RWPE1 (cell line): ENCODE results near the gene ZFC3H1.
"Not testable (repeated sequence)": the region's sequence is repeated elsewhere in the genome, so short reads cannot be mapped to it uniquely, and the experiment has no call there.

Experiments
- CTCF ChIA-PET: fragments of 350-600 bp; sonication (Branson Sonifier 250); formaldehyde crosslinking; extraction: SDS; loops from one replicate; lab custom pipeline; 2021; lab: Yijun Ruan, JAX
- POLR2A ChIA-PET: fragments of 400-600 bp; formaldehyde crosslinking; extraction: SDS; loops from one replicate; lab custom pipeline; 2020; ENCODE audit warnings: antibody characterized with exemption; ENCODE audit not compliant: low non-redundant PET; lab: Yijun Ruan, JAX
- DNase-seq: peaks from one replicate; pipeline ENCODE4 v3.0.0; 2012; ENCODE audit warnings: low spot score
- H3K27ac ChIP-seq: fragments of 450-650 bp; 2 replicates; pipeline ENCODE4 v1.5.1; 2017
- TF ChIP-seq, protein P1 (sequence below): fragments of 450-650 bp; conservative IDR thresholded peaks from 2 replicates; pipeline ENCODE4 v1.5.1; 2017; ENCODE audit warnings: low read depth, mild to moderate bottlenecking

ZFC3H1 gene

DNA sequence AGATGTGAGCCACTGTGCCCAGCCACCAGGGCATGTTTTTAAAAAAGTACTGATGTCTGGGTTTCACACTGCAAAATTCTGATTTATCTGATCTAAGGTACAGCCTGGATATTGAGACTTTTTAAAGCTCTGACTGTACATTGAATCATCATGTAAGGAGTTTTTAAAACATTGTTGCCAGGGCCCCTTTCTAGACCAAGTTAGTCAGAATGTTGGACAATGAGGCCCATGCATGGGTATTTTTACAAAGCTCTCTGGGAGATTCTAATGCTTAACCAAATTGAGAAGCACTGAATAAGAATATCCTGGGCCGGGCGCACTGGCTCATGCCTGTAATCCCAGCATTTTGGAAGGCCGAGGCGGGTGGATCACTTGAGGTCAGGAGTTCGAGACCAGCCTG lies 38.9 kb upstream of the ZFC3H1 start:
- H3K27ac ChIP-seq = no peak overlapping the region
- CTCF ChIA-PET = interaction anchor here (0.6 kb wide), 1 partner anchor 23 kb away, joined by 3 read pairs; no protein-coding TSS in a partner anchor
- DNase-seq = no peak
- TF ChIP-seq, protein P1, sequence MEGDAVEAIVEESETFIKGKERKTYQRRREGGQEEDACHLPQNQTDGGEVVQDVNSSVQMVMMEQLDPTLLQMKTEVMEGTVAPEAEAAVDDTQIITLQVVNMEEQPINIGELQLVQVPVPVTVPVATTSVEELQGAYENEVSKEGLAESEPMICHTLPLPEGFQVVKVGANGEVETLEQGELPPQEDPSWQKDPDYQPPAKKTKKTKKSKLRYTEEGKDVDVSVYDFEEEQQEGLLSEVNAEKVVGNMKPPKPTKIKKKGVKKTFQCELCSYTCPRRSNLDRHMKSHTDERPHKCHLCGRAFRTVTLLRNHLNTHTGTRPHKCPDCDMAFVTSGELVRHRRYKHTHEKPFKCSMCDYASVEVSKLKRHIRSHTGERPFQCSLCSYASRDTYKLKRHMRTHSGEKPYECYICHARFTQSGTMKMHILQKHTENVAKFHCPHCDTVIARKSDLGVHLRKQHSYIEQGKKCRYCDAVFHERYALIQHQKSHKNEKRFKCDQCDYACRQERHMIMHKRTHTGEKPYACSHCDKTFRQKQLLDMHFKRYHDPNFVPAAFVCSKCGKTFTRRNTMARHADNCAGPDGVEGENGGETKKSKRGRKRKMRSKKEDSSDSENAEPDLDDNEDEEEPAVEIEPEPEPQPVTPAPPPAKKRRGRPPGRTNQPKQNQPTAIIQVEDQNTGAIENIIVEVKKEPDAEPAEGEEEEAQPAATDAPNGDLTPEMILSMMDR = no peak
- POLR2A ChIA-PET = no interaction called here

DNA sequence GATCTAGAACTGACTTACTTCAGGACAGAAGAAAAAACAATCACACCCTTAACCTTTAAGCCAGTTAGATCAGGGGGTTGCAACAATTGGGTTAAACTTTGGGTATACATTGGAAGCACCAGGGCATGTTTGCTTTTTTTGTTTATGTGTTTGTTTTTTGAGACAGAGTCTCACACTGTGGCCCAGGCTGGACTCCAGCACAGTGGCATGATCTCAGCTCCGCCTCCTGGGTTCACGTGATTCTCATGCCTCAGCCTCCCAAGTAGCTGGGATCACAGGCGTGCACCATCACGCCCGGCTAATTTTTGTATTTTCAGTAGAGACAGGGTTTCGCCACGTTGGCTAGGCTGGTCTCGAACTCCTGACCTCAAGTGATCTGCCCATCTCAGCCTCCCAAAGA lies 38.5 kb upstream of the ZFC3H1 start:
- H3K27ac ChIP-seq, POLR2A ChIA-PET, CTCF ChIA-PET, DNase-seq: not testable (repeated sequence)

DNA sequence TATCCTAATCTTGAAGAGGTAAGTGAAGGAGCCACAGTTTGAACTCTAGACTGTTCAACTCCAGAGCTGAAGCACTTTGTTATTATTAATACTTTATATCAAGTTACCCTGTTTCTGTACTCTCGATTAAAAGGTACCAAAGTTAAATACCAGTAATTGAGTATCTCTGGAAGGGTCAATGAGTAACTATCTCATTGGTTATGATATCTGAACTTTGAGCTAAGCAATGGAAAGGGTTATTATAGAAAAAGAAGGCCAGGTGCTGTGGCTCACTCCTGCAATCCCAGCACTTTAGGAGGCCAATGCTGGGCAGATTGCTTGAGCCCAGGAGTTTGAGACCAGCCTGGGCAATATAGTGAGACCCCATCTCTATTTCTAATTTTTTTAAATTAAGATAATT lies 32.1 kb upstream of the ZFC3H1 start:
- POLR2A ChIA-PET = no interaction called here
- CTCF ChIA-PET = no interaction called here

DNA sequence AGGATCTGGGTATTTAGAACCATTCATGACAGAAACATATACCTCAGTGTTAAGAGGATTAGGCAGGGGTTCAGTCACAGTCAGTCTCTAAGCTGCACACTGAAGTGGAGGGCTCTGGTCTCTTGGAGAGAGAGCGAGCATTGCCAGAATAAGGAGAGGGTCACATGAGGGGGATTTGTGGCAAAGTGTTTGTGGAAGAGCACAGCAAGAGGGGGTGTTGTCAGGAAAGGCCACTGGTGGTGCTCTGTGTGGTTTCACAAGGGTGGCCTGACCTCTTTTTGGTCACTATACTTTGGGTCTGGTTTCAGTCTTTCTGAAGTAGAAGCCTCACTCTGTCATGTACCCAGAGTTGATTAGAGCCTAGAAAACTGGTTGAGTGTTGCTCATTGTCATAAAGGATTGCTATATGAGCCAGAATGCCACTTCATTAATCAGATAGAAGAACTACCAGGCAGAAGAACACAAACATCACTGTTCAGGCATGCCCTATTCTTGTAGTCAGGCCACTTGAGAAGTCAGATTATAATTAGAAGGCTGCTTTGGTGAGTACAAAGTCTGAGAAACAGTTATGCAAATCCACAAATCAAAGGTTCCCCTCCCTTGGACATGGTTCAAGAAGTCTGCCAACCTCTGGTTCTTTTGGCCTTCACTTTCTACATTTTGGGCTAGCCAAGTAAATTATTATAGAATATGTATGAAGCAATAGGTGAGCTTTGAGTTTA lies 30.6 kb upstream of the ZFC3H1 start:
- TF ChIP-seq, protein P1 = no peak
- ChIA-PET CTCF (no interaction called here), POLR2A (no interaction called here)
- peak overlapping the region; percentile 79 for H3K27ac ChIP-seq
- no peak for DNase-seq

More for the DNA sequence above, 32.1 kb upstream of the ZFC3H1 start:
- DNase-seq = no peak
- TF ChIP-seq, protein P1 = no peak
- H3K27ac ChIP-seq = no peak overlapping the region

DNA sequence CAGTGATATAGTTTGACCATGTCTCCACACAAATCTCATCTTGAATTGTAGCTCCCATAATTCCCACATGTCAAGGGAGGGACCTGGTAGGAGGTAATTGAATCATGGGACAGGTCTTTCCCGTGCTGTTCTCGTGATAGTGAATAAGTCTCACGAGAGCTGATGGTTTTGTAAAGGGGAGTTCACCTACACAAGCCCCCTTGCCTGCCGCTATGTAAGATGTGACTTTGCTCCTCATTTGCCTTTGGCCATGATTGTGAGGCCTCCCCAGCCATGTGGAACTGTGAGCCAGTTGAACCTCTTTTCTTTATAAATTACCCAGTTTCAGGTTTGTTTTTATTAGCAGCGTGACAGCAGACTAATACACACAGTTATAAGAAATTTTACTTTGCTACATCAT lies 30.0 kb upstream of the ZFC3H1 start:
- H3K27ac ChIP-seq = peak overlapping the region; percentile 79
- DNase-seq, CTCF ChIA-PET, POLR2A ChIA-PET: not testable (repeated sequence)

DNA sequence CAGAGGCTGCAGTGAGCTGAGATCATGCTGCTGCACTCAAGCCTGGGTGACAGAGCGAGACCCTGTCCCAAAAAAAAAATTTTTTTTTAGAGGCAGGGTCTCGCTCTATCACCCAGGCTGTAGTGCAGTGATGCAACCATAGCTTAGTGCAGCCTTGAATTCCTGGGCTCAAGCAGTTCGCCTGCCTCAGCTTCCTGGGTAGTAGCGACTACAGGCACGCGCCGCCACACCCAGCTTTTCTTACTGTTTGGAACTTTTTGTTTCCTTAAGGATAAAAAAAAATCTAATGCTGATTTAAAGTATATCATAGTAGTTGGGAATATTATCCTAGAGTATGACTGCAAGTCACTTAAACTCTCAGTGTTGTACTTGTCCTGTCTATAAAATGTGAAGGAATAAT lies 29.5 kb upstream of the ZFC3H1 start:
- TF ChIP-seq, protein P1 = no peak
- DNase-seq = no peak
- no peak overlapping the region for H3K27ac ChIP-seq
- CTCF ChIA-PET = no interaction called here
- POLR2A ChIA-PET = no interaction called here

DNA sequence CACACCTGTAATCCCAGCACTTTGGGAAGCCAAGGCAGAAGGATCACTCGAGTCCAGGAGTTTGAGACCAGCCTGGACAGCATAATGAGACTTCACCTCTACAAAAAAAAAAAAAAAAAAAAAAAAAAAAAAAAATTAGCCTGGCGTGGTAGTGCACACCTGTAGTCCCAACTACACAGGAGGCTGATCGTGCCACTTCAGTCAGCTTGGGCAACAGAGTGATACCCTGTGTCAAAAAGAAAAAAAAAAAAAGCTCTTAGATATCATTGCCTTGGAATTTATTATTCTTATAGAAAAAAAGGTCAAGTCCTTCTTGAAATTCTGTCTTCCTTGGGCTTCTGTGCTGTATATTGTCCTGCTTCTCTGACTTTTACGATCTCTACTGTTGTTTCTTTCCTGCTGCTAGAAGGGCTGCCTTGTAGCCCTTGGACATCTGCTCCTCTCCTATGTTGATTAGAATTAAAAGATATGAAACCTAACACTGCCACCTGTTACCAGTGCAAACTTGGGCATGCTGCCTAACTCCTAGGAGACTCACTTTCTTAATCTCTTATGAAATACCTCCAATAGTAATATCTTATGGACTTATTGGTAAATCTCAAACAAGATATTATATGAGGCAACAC lies 28.0 kb upstream of the ZFC3H1 start:
- no peak overlapping the region for H3K27ac ChIP-seq
- TF ChIP-seq, protein P1 = no peak
- ChIA-PET POLR2A (no interaction called here), CTCF (no interaction called here)
- no peak for DNase-seq
